GM19324 (cell line): ENCODE measurements around the gene CCDC171.

ENCODE experiments used
- ATAC-seq: cut with Tn5 transposase; IDR thresholded peaks from one replicate; pipeline ENCODE4 v1.9.1; 2021; ENCODE audit warnings: mild to moderate bottlenecking, moderate library complexity; ENCODE audit not compliant: unreplicated experiment, low FRiP score

CCDC171 gene

DNA sequence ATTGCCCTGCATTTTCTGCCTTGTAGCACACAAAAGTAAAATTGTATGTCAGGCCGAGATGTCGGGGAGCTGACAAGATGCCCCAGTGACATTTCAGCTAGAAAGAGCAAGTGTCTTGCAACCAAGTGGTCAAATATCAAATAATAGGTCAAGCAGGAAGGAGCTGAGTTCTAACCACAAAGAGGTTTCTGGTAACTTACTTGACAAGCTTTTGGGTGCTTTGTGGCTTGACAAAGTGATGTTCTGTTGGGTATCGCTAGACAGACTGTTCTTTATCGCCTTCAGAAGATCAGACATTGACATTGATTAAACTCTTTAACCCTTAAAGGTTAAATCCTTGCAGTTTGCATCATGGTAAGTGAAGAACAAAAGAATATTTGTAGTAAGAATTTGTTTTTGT is 419.9 kb downstream of the CCDC171 start:
- ATAC-seq: no peak

DNA sequence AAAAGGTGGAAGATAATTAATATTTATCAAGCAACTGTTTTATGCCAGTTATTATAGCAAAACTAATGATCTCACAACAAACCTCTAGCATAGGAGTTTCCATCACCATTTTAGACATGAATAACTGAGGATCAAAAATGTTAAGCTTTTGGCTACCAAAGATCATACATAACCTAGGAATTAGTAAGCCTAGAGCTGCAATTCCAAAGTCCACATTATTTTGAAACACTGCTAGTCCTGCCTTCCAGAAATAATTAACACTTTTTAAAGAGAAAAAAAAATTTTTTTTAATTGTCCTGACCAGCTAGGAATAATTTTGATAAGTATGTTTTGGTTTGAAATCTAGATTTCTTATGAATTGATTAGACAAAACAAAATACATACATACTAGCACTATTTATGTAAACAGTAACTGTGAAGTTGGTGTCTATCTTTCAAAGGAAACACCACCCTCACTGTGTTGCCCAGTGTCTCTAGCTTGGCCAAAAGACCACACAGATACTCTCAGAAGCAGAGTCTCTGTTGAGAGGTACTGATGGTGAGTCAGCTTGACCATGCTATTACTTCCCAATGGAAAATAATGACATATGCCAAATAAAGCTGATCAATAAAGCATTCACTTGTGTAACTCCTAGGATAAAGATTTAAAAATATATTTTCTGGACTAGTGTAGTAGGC is 422.4 kb downstream of the CCDC171 start:
- no peak for ATAC-seq

DNA sequence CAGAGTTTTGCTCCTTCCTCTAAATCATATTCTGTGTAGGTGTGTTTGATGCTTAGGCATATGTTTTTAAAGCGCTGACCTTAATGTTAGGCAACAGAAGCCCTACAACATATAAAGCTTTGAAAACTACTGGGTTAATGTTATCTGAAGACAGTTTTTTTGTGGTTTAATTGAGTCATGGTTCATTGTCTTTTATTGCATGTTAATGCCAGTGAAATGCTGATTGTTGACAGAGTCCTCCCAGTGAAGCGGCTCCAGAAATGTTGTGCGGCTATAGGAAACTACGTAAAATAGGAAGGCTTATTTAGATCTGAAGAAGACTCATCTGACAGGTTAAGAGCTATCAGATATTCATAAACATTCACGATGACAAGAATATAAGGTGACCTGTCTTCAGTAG is 424.6 kb downstream of the CCDC171 start:
- ATAC-seq: no peak

DNA sequence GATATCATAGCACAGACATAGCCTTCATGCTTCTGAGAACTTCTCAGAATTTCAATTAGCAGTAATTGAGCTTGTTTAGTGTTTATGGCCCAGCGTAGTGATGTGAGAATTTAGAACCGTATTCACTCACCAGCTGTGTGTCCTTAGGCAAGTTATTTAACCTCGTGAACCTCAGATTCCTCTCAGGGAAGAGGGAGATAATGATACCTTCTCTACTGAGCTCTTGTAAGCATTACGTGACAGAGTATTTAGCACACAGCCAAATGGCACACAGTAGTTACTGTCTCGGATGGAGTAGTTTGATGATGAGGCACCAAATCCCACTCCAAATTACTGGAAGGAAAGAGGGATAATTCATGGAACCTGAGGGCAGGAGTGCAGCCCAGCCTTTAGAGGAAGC is 429.3 kb downstream of the CCDC171 start:
- no peak for ATAC-seq

DNA sequence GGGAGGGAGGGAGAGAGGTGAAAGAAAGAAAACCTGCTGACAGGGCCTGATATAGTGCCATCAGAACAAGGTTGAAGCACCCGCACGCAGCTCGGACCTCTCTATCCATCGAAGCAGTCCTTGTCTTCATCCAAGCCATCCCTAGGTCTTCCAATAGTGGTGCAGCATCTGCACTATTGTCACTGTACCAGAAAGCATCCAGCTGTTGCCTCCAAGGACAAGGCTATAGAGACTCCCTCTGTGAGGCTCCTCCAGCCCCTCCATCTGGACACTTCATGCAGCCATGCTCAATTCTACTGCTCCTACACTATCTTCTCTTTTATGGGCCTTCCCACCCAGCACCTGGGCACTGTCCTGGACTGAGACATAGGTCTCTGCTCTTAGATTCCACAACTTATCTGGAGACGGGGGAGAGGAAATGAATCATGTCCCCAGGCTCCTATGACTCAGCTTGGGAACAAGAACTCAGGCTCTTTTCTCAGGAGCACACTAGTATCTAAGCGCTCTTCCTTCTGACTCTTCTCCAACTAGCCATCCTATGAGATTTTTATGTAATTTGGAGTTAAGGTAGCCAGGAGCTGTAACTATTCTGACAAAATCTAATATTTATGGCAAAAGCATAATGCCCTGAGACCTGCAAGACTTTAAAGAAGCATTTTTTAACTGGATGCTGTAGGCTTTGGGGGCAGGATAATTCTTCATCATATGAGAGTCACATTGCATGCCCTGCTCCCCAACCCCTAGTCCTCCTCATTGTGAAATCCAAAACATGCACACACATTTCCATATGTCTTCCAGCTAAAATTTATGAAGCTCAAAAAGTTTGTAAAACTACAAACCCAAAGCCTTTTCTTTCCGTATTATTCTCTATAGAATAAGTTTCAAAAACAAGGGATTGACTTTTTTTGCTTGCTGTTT is 446.8 kb downstream of the CCDC171 start:
- no peak for ATAC-seq

DNA sequence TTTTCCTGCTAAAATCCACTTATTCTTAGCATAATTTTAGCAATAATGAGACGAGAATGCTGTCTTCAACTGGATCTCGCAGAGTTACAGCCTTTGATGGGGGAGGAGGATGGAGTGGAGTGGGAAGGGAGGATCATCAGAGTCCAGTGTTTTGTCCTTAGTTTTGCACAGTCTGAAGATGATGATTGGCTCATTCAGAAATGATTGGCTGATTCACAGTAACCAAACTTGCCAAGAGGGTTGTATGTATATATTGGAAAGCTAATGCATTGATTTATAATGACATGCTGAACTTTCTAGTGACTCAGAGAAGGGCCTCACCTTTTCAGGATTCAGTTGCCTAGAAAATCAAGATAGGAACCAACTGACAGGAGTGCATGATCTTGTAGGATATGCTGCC is 448.0 kb downstream of the CCDC171 start:
- ATAC-seq: no peak

DNA sequence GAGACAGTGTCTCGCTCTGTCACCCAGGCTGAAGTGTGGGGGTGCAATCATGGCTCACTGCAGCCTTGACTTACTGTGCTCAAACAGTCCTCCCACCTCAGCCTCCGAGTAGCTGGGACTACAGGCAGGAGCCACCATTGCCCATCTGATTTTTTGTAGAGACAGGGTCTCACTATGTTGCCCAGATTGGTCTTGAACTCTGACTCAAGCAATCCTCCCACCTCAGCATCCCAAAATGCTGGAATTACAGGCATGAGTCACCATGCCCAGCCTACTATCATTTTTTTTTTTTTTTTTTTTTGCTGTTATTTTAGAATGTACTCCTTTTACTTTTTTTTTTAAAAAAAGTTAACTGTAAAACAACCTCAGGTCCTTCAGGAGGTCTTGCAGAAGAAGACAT is 449.0 kb downstream of the CCDC171 start:
- ATAC-seq: no peak

DNA sequence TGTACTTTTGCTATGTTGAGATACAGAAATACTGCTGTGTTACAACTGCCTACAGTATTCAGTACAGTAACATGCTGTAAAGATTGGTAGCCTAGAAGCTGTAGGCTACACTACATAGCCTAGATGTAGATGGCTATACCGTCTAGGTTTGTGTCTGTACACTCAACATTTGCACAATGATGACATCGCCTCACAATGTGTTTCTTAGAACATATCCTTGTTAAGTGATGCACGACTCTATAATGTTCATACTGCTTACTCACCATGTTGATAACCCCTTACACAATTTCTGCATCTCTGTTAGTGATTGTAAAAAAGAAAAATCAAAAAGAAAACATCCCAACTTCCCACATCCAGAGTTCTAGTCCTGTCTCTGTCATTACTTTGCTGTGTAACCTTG is 450.0 kb downstream of the CCDC171 start:
- ATAC-seq: no peak

DNA sequence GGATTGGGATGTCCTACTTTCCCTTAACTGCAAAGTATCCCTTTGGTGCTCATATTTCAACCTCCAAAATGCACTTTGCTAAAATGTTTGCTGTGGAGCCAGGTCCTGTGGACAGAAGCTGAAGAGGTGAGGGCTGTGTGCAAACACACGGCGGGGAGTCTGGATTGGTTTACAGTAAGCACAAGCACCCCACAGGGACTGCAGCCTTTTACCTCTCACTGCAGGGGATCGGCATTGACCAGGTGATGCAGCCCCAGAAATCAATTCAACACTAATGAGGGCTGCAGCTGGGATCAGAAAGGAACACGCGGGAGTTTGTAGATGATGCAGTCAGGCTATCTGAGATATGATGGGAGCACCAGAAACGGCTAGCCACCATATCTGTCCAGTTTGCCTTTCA is 450.9 kb downstream of the CCDC171 start:
- ATAC-seq: no peak

DNA sequence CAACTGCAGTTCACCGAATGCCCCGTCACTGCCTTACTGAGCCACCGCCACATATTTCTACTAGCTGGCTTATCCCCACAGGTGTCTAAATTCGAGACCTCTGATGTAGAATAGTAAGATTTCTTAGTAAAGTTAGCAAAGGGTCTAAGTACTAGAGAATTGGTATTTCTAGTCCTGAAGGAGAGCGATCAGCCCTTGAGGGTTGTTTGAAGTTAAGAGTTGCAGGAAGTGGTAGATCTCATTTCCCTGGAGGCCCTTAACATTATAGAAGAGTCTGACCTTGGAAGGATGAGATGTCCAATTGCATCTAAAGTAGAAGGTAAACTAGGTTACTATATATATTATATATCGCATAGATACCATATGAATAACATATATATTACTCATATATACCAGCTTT is 451.8 kb downstream of the CCDC171 start:
- ATAC-seq: no peak

DNA sequence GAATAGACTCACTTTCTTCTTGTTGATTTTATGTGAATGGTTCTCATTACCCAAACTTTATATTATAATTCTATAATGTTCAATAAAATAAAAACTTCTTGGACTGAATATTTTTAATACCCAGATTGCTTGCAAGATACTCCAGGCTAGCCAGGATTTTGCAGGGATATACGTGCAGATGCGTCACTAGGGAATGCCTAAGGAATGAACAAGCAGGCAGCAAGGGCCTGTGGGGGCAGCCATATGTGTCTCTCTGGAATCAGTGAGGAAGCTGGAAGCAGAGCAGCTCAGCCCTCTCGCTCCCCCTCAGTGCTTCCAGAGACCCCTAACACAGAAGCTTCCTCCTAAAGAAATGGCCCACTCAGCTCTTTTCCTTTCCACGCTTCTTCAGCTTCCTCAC is 457.4 kb downstream of the CCDC171 start:
- no peak for ATAC-seq

DNA sequence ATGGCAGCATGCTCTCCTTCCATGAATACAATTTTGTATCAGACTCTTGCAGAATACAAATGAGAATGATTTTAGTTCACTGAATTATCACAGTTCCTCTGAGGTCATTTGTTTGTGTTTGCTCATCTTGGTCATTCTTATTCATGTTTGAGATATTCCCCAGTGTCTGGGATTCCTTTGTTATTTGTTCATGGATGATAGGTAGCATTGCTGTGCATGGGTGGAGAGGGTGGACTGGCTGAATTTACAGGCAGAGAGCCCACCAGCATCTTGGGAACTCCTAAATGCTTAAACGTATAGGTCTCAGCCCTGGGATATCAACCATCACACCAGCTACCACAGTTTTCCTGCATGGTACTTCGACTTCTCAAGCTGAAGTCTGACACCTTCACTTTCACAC is 459.8 kb downstream of the CCDC171 start:
- no peak for ATAC-seq

DNA sequence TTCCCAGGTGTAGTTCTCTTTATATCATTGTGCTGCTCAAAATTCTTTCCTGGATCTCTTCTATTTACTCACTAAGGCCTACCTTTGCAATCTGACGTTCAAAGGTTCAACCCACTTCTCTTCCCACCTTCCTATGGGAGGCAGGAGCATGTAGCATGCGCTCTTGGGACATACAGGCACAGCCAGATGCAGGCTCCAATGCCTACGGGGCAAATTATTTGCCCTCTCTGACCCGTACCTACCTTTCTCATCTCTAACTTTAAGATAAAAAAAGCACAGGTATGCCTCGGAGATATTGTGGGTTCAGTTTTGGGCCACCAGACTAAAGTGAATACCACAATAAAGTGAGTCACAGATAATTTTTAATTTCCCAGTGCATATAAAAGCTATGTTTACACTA is 460.5 kb downstream of the CCDC171 start:
- no peak for ATAC-seq

DNA sequence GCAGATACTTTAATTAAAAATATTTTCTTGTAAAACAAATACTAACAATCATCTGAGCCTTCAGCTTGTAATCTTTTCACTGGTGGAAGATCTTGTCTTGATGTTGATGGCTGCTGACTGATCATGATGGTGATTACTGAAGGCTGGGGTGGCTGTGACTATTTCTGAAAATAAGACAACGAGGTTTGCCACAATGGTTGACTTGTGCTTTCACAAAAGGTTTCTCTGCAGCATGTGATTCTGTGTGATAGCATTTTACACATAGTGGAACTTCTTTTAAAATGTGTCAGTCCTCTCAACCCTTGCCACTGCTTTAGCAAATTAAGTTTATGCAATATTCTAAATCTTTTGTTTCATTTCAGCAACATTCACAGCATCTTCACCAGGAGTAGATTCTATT is 461.0 kb downstream of the CCDC171 start:
- ATAC-seq: no peak

DNA sequence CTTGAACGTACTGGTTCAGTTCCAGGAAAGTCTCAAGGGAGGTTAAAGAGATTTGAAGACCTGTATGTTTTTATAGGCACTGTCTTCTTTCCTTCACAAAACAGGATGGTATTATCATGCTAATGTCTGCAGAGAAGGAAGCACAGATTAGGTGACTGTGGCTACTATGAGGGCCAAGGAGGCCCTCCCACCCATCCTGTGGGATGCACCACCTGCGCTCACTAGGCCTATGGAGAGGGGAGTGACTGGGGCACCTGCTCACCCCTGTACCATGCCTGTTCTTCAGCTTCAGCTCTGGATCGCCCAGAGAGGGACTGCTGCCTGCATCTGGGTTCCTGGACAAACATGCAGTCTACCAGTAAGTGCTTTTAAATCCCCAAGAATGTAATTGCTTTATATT is 469.4 kb downstream of the CCDC171 start:
- no peak for ATAC-seq

DNA sequence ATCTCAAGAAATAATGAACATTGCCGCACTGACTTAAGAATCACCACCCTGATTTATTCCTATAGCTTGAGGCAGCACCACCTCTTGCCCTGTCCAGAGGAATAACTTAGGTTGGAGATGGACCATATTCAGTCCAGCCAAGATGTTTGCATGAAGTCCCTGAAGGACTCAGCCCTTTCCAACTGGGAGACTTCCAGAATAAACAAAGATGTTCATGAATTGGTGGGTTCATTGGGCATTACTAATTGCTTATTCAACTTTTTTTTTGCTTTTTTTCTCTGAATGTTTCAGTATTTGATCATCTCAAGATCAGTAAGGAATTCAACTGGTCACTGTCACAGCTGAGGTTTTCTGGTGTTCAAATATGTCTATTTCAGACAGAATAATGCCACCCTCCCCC is 470.6 kb downstream of the CCDC171 start:
- ATAC-seq: no peak
